Activated naive CD4-positive, alpha-beta T cell treated with anti-CD3 and anti-CD28 coated beads, Interleukin-2, amount 10 ng/mL, durations not matched to agents 7 days and 5 days (primary cell): ENCODE measurements around the gene XIAP.
"Not testable (repeated sequence)": the region's sequence is repeated elsewhere in the genome, so short reads cannot be mapped to it uniquely, and the experiment has no call there.

Experiments used
- CTCF ChIA-PET: fragments of 350-600 bp; sonication (Branson Sonifier 250); formaldehyde crosslinking; loops from one replicate; lab custom pipeline; 2021; ENCODE audit warnings: antibody characterized with exemption; lab: Charles Lee
- DNase-seq: peaks from one replicate; pipeline ENCODE4 v3.0.0-alpha.2; 2020
- H3K27ac Mint-ChIP-seq: one replicate; pipeline ENCODE4 v1.8.0; 2021; ENCODE audit warnings: mild to moderate bottlenecking, moderate library complexity, mixed read lengths
- H3K27me3 Mint-ChIP-seq: one replicate; pipeline ENCODE4 v1.8.0; 2021; ENCODE audit warnings: mild to moderate bottlenecking, mixed read lengths
- H3K36me3 Mint-ChIP-seq: one replicate; pipeline ENCODE4 v1.8.0; 2021; ENCODE audit warnings: mixed read lengths
- H3K4me1 Mint-ChIP-seq: one replicate; pipeline ENCODE4 v1.8.0; 2021; ENCODE audit warnings: mixed read lengths
- H3K4me3 Mint-ChIP-seq: one replicate; pipeline ENCODE4 v1.8.0; 2021; ENCODE audit warnings: mild to moderate bottlenecking, moderate library complexity, mixed read lengths
- H3K9me3 Mint-ChIP-seq: one replicate; pipeline ENCODE4 v1.8.0; 2021; ENCODE audit warnings: mixed read lengths

XIAP gene

DNA sequence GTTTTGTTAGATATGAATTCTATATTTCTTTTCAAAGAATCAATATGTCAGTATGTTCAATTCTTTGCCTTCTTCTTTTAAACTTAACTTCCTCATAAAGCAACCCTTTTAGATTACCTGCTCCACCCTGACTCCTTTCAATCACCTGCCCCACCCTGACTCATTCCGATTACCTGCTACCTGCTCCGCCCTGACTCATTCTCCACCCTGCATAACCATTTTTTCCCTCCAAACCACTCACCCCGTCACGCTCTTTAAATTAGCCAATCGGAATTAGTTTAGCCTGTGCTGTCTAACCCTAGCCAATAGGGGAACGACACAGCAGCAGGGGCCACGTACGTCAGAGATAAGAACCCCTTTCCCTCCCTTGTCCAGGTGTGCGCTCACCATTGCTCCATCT is 9.9 kb upstream of the XIAP start:
- not testable (repeated sequence) for H3K27ac Mint-ChIP-seq, H3K4me1 Mint-ChIP-seq

DNA sequence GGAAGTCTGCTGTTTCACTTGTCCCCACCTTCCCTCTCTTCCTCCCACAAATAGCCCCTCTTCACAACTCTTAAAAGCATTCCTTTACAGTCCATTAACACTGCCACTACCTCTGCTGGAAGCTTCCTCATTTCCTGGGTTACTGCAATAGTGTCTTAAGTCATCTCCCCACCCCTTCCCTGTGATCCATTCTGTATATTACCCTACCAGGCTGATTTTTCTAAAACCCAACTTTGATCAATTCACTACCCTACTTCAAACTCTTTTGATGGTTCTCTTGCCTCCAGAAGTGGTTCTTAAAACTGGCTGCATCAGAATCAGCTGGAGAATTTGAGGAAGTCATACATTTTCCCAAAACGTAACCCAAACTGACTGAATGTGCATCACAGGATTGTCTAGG is 8.8 kb upstream of the XIAP start:
- H3K9me3 Mint-ChIP-seq: no peaks in the 10 kb centered on the region
- no peak overlapping the region for H3K4me3 Mint-ChIP-seq
- H3K27me3 Mint-ChIP-seq: no peaks in the 10 kb centered on the region
- H3K27ac Mint-ChIP-seq: no peak overlapping the region
- no peak for DNase-seq
- H3K36me3 Mint-ChIP-seq: no peaks in the 10 kb centered on the region
- peaks cover 7% of the 10 kb centered on the region for H3K4me1 Mint-ChIP-seq
- CTCF ChIA-PET: no interaction called here

More for the DNA sequence above, 9.9 kb upstream of the XIAP start:
- H3K9me3 Mint-ChIP-seq, H3K36me3 Mint-ChIP-seq, H3K4me3 Mint-ChIP-seq, H3K27me3 Mint-ChIP-seq, CTCF ChIA-PET, DNase-seq: not testable (repeated sequence)

DNA sequence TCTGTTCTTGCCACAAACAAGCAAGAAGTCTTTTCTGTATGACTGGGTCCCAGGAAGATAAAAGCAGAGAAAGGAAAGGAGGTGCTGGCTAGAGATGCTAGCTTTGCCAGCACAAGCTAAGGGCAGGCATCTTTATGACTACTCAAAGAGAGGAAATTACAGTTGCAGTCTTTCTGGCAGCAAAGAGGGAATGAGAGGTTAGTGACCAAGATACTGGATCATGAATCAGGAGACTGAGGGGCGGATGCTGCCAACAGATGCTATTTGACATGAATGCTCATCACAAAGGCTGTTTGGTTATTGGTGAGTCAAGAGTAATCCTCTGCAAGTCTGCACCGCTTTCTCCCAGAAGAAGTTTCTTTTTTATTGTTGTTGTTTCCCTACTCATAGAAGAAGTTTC is 5.5 kb upstream of the XIAP start:
- H3K4me1 Mint-ChIP-seq: peaks cover 15% of the 10 kb centered on the region
- CTCF ChIA-PET: interaction anchor here (1.3 kb wide), 1 partner anchor 21 kb away, joined by 3 read pairs; no protein-coding TSS in a partner anchor
- no peaks in the 10 kb centered on the region for H3K36me3 Mint-ChIP-seq
- no peaks in the 10 kb centered on the region for H3K9me3 Mint-ChIP-seq
- no peak overlapping the region for H3K4me3 Mint-ChIP-seq
- no peaks in the 10 kb centered on the region for H3K27me3 Mint-ChIP-seq
- DNase-seq: no peak
- no peak overlapping the region for H3K27ac Mint-ChIP-seq

DNA sequence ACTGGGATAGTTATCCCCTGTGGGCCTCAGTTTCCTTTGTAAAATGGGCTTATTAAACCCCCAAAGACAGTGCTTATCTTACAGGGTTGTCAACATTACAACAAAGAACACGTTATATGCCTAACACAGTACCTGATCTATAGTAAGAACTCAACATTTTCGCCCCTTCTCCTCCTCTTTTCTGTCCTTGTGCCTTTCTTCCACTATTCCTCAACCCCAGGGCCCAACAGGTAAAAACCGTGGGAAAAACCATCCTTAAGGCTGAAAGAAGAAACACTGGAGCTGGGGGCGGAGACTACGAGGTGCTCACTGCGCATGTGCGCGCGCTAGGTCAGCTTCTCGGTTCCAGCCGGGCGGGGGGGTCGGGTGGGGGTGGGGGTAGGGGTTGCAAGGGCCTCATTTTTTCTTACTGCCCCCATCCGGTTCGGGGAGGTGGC is 426 bp upstream of the XIAP start:
- Mint-ChIP-seq H3K36me3 (peaks cover under 1% of the 10 kb centered on the region), H3K27ac (peak overlapping the region; percentile 97)
- no peak for DNase-seq

DNA sequence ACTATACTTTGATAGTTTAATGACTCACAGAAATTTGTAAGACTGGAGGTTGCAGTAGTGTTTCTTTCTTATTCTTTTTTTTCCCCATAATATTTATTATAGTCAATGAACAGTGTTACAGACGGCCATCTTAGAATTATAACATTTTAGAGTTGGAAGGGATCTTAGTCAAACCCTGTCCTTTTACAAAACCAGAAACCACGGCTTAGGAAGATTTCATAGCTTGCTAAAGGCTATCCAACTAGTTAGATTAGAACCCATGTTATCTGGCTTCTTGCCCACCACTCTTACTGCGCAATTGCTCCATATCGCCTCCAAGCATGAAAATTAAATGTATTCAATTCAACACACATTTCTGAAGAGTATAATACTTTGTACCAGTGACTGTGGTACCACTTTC is 1.1 kb downstream of the XIAP start:
- no peak for DNase-seq

More for the DNA sequence above, 426 bp upstream of the XIAP start:
- CTCF ChIA-PET: no interaction called here
- H3K9me3 Mint-ChIP-seq: no peaks in the 10 kb centered on the region
- peak overlapping the region; percentile 80 for H3K4me3 Mint-ChIP-seq
- no peaks in the 10 kb centered on the region for H3K27me3 Mint-ChIP-seq
- H3K4me1 Mint-ChIP-seq: peaks cover 20% of the 10 kb centered on the region

DNA sequence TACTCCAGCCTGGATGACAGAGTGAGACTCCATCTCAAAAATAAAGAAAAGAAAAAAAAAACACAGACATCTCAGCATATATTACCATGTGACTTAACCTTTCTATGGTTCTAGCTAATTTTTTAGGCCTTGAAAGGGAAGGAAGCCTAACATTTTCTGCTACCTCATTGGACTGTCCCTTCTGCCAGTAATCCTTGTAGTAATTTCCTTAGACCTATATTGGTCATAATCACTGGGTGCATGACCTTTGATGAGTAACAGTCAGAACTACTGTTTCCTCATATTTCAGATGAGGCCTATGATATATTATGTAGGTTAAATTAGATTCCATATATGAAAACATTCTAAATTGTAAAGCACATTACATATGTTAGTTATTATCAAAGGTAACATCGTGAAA is 9.6 kb downstream of the XIAP start:
- CTCF ChIA-PET: interaction anchor here (1.2 kb wide), 1 partner anchor 15 kb away, joined by 3 read pairs; no protein-coding TSS in a partner anchor
- no peaks in the 10 kb centered on the region for H3K9me3 Mint-ChIP-seq
- H3K4me3 Mint-ChIP-seq: no peak overlapping the region
- peaks cover 5% of the 10 kb centered on the region for H3K4me1 Mint-ChIP-seq
- DNase-seq: no peak
- no peaks in the 10 kb centered on the region for H3K27me3 Mint-ChIP-seq
- peaks cover 15% of the 10 kb centered on the region for H3K36me3 Mint-ChIP-seq
- no peak overlapping the region for H3K27ac Mint-ChIP-seq

More for the DNA sequence above, 1.1 kb downstream of the XIAP start:
- H3K4me3 Mint-ChIP-seq: peak overlapping the region; percentile 80
- H3K27ac Mint-ChIP-seq: peak overlapping the region; percentile 97
- H3K4me1 Mint-ChIP-seq: peaks cover 18% of the 10 kb centered on the region
- CTCF ChIA-PET: no interaction called here
- no peaks in the 10 kb centered on the region for H3K9me3 Mint-ChIP-seq
- H3K27me3 Mint-ChIP-seq: no peaks in the 10 kb centered on the region
- H3K36me3 Mint-ChIP-seq: peaks cover 4% of the 10 kb centered on the region

DNA sequence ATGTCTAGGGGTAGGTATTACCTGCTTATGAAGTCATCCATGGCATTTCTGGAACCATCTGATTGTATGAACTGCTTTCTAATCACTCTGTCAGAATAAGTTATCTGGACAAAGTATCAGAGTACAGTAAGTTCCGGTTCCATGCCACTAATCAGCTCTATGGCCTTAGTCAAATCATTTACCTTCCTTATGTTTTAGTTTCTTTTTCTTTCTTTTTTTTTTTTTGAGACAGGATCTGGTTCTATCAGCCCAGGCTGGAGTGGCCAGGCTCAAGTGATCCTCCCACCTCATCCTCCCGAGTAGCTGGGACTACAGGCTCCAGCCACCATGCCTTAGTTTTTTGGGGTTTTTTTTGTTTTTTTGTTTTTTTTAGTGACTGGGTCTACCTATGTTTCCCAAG is 11.5 kb downstream of the XIAP start:
- H3K4me1 Mint-ChIP-seq: peaks cover 6% of the 10 kb centered on the region
- H3K27me3 Mint-ChIP-seq: no peaks in the 10 kb centered on the region
- H3K36me3 Mint-ChIP-seq: peaks cover 12% of the 10 kb centered on the region
- H3K27ac Mint-ChIP-seq: no peak overlapping the region
- H3K4me3 Mint-ChIP-seq: no peak overlapping the region
- DNase-seq: no peak
- no peaks in the 10 kb centered on the region for H3K9me3 Mint-ChIP-seq
- CTCF ChIA-PET: no interaction called here

DNA sequence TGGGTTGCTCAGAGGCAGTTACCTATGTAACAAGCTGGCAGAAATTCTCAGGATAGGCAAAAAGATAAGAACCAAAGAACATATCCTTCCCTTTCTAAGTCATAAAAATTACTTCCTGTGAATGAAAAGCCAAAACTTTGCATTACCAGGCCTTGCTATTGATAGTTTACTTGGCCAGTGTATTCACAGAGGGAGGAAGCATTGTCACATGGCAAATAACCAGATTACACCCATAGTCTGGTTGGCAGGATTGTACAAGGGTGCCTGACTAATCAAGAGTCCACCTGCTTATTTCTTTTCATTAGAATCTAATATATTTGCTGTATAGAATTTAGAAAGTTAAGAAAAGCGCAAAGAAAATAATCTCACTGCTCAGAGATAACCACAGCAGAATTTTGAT is 14.1 kb downstream of the XIAP start:
- CTCF ChIA-PET: no interaction called here
- H3K4me3 Mint-ChIP-seq: no peak overlapping the region
- H3K9me3 Mint-ChIP-seq: no peaks in the 10 kb centered on the region
- no peak overlapping the region for H3K27ac Mint-ChIP-seq
- H3K27me3 Mint-ChIP-seq: no peaks in the 10 kb centered on the region
- peaks cover 27% of the 10 kb centered on the region for H3K4me1 Mint-ChIP-seq
- no peak for DNase-seq
- H3K36me3 Mint-ChIP-seq: peaks cover 11% of the 10 kb centered on the region

DNA sequence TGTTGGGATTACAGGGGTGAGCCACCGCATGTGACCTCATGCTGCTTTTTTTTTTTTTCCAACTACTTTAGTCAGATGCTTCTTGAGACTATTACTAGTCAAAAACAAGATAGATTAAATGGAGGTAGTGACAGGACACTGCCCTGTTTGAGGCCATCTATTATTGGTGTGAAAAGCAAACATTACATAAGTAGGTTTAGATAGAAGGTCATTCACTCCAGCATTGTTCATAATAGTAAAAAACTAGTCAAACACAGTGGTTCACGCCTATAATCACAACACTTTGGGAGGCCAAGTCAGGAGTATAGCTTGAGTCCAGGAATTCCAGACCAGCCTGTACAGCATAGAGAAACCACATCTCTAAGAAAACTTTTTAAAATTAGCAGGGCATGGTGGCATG is 16.3 kb downstream of the XIAP start:
- H3K27me3 Mint-ChIP-seq: no peaks in the 10 kb centered on the region

DNA sequence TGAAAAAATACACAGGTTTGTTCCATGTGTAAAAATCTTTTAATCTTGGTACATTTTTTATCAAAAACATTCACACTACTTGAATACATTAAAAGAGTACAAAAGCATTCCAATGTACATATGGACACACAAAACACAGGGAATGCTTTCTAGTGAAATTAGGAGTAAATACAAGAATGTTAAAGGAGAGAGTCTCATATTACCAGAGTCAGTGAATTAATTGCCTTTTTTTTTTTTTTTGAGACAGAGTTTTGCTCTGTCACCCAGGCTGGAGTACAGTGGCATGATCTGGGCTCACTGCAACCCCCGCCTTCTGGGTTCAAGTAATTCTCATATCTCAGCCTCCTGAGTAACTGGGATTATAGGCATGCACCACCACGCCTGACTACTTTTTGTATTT is 17.0 kb downstream of the XIAP start:
- Mint-ChIP-seq H3K27ac (no peak overlapping the region), H3K4me3 (no peak overlapping the region), H3K36me3 (peaks cover 18% of the 10 kb centered on the region), H3K27me3 (no peaks in the 10 kb centered on the region), H3K9me3 (no peaks in the 10 kb centered on the region), H3K4me1 (peaks cover 38% of the 10 kb centered on the region)
- CTCF ChIA-PET: no interaction called here
- DNase-seq: no peak

More for the DNA sequence above, 16.3 kb downstream of the XIAP start:
- DNase-seq: no peak
- no peak overlapping the region for H3K4me3 Mint-ChIP-seq
- CTCF ChIA-PET: no interaction called here
- no peaks in the 10 kb centered on the region for H3K9me3 Mint-ChIP-seq
- no peak overlapping the region for H3K27ac Mint-ChIP-seq
- peaks cover 36% of the 10 kb centered on the region for H3K4me1 Mint-ChIP-seq
- H3K36me3 Mint-ChIP-seq: peaks cover 15% of the 10 kb centered on the region

DNA sequence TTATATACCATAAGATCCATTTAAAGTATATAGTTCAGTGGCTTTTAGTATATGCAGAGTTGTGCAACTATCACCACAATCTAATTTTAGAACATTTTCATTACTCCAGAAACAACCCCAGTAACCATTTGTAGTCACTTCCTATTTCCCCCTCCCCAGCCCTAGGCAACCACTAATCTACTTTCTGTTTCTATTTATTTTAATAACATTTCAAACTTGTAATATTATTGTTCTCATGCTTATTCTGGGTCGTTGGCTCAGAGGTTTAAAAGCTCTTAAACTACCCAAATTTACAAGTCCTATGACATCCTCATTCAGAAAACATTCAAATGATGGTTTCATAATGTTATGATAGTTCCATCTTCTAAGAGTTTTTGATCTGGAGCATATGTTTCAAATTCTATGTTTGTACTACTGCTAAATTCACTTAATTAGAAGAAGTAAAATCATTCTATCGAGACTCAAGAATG is 18.4 kb downstream of the XIAP start:
- H3K27me3 Mint-ChIP-seq: no peaks in the 10 kb centered on the region
- peak overlapping the region; percentile 84 for H3K27ac Mint-ChIP-seq
- no peaks in the 10 kb centered on the region for H3K9me3 Mint-ChIP-seq
- peak; percentile 21 for DNase-seq
- CTCF ChIA-PET: interaction anchor here (0.8 kb wide), 1 partner anchor 17 kb away, joined by 3 read pairs; no protein-coding TSS in a partner anchor
- H3K4me3 Mint-ChIP-seq: peak overlapping the region; percentile 26
- peaks cover 15% of the 10 kb centered on the region for H3K36me3 Mint-ChIP-seq
- H3K4me1 Mint-ChIP-seq: peaks cover 41% of the 10 kb centered on the region

DNA sequence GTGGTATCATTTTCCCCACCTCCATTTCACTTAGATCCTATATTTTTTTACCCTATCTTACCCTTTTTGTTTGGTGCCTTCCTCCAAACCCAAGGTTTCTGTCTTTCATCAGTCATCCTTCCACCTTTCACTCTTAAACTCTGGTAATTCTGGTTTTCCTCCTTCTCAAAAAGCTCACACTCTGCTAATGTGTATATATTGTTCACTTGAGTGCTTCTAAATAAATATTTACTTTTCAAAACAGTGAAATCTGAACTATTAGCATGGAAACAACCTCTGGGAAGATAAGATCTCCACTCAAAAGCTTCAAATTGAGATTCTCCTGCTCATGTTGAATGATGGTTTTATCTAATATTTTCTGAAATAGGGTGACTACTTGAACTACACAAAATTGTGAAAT is 21.5 kb downstream of the XIAP start:
- CTCF ChIA-PET: interaction anchor here (1.0 kb wide), 1 partner anchor 48 kb away, joined by 3 read pairs; no protein-coding TSS in a partner anchor
- Mint-ChIP-seq H3K4me3 (no peak overlapping the region), H3K27ac (no peak overlapping the region), H3K9me3 (no peaks in the 10 kb centered on the region), H3K36me3 (peaks cover 16% of the 10 kb centered on the region), H3K4me1 (peaks cover 35% of the 10 kb centered on the region), H3K27me3 (no peaks in the 10 kb centered on the region)
- DNase-seq: no peak

DNA sequence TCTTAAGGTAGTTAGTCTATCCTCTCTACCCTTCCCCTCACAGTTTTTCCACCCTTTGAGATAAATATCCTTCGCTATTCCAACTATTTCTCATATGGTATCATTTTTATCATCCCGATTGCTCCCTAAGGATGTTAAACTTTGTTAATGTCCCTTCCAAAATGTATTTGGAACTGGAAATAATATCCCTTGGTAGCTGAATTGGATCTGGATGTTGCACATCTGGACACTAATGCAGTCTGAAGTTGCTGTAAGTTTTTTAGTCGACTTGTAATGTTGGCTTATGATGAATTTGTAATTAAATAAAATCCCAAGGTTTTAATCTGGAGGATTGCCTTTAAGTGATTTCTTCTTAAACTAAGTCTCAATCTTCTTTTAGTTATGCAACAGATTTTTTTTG is 22.5 kb downstream of the XIAP start:
- no peaks in the 10 kb centered on the region for H3K9me3 Mint-ChIP-seq
- H3K4me3 Mint-ChIP-seq: no peak overlapping the region
- H3K4me1 Mint-ChIP-seq: peaks cover 26% of the 10 kb centered on the region
- H3K36me3 Mint-ChIP-seq: peaks cover 15% of the 10 kb centered on the region
- H3K27ac Mint-ChIP-seq: no peak overlapping the region
- CTCF ChIA-PET: interaction anchor here (0.6 kb wide), 1 partner anchor 17 kb away, joined by 3 read pairs; no protein-coding TSS in a partner anchor
- DNase-seq: no peak
- no peaks in the 10 kb centered on the region for H3K27me3 Mint-ChIP-seq

DNA sequence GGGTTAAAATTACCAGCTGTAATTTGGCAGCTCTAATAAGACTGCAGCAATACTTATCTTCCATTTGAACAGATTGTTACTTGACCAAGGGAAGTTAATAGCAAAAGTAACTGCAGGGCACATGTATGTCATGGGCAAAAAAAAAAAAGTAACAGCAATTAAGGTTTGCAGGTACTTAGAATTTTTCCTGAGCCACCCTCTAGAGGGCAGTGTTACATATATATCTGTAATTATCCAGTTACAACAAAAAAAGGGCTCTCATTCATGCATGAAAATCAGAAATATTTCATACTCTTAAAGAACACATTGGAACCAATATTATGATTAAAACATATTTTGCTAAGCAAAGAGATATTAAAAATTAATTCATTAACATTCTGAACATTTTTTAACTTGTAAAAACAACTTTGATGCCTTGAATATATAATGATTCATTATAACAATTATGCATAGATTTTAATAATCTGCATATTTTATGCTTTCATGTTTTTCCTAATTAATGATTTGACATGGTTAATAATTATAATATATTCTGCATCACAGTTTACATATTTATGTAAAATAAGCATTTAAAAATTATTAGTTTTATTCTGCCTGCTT is 25.1 kb downstream of the XIAP start:
- Mint-ChIP-seq H3K27ac (no peak overlapping the region), H3K27me3 (no peaks in the 10 kb centered on the region), H3K4me1 (peaks cover 10% of the 10 kb centered on the region), H3K36me3 (peaks cover 19% of the 10 kb centered on the region), H3K9me3 (no peaks in the 10 kb centered on the region), H3K4me3 (no peak overlapping the region)
- CTCF ChIA-PET: interaction anchor here (0.6 to 1.6 kb wide), 4 partner anchors 15 to 215 kb away, joined by 3 to 7 read pairs (median 4); no protein-coding TSS in a partner anchor
- peak; percentile 31 for DNase-seq

DNA sequence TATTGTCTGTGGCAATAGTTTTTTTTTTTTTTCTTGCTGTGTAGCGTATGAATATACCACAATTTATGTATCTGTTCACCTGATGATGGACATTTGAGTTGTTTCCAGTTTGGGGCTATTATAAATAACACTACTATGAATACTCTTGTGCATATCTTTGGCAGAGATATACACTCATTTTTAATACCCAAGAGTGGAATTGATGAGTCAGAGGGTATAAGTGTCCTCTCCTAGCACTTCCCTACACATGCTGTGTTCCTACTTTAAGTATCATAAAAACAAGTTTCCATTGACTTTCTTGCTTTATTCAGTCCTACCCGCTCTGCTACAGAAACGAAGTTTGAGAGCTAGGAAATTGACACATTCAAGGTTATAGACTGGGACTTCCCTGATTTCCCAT is 39.8 kb downstream of the XIAP start:
- Mint-ChIP-seq H3K27me3 (no peaks in the 10 kb centered on the region), H3K36me3 (peaks cover 25% of the 10 kb centered on the region), H3K4me1 (no peaks in the 10 kb centered on the region), H3K9me3 (no peaks in the 10 kb centered on the region), H3K4me3 (no peak overlapping the region), H3K27ac (no peak overlapping the region)
- CTCF ChIA-PET: no interaction called here
- DNase-seq: no peak
